ENCODE data around the gene NAPSA. TPM values are rescaled to one million over a fixed set of nuclear protein-coding genes. Genes with fewer than 3 reads are reported as not detected.

The NAPSA gene
- total RNA-seq, 1 donor from 2014 or later: not detected

- Histone ChIP-seq H2AFZ (ENCODE audit: low read depth, low read length) (no peak overlapping the region), H4K20me1 (ENCODE audit: insufficient read depth, low read length) (no peaks in the 10 kb centered on the region), H3K79me2 (ENCODE audit: insufficient read depth, low read length) (no peaks in the 10 kb centered on the region), H3K4me3 (ENCODE audit: insufficient read depth, low read depth, low read length) (no peak overlapping the region), H3K36me3 (ENCODE audit: insufficient read depth, low read length) (no peaks in the 10 kb centered on the region), H3K4me2 (ENCODE audit: low read length) (no peak overlapping the region), H3K4me1 (ENCODE audit: insufficient read depth, low read length) (no peaks in the 10 kb centered on the region), H3K27ac (ENCODE audit: low read depth, low read length) (no peak overlapping the region), H3K9me3 (ENCODE audit: insufficient read depth, low read depth, low read length) (no peaks in the 10 kb centered on the region), H3K9ac (ENCODE audit: low read length) (no peak overlapping the region), H3K27me3 (ENCODE audit: insufficient read depth, low read length) (no peaks in the 10 kb centered on the region)
- no peak overlapping the region for H3K27ac Mint-ChIP-seq (ENCODE audit: unreplicated experiment)
- peaks cover 2% of the 10 kb centered on the region for H3K27me3 Mint-ChIP-seq (ENCODE audit: low read depth, unreplicated experiment)
- no peak for FAIRE-seq
- peaks cover 22% of the 10 kb centered on the region for H3K9me3 Mint-ChIP-seq (ENCODE audit: unreplicated experiment)
- H3K4me3 Mint-ChIP-seq (ENCODE audit: unreplicated experiment): no peak overlapping the region
- no peaks in the 10 kb centered on the region for H3K4me1 Mint-ChIP-seq (ENCODE audit: low read depth, unreplicated experiment)
- no peaks in the 10 kb centered on the region for H3K36me3 Mint-ChIP-seq (ENCODE audit: low read depth, unreplicated experiment)
- TF ChIP-seq CTCF (IDR thresholded peaks at IDR 0.05; ENCODE audit: insufficient read depth, low read depth, low read length) (no peak), EZH2 (IDR thresholded peaks at IDR 0.05; ENCODE audit: insufficient read depth, low read length) (no peak)
- no peak for DNase-seq (ENCODE audit: low read depth)
Observed at GRCh38 chr19:50320596-50320995, 44.8 kb downstream of the NAPSA start.

GRCh38 chr19:50320051-50320450, 45.4 kb downstream of the NAPSA start:
- FAIRE-seq (no peak), DNase-seq (ENCODE audit: low read depth) (no peak)
- Mint-ChIP-seq H3K4me3 (ENCODE audit: unreplicated experiment) (no peak overlapping the region), H3K36me3 (ENCODE audit: low read depth, unreplicated experiment) (no peaks in the 10 kb centered on the region), H3K27ac (ENCODE audit: unreplicated experiment) (no peak overlapping the region), H3K4me1 (ENCODE audit: low read depth, unreplicated experiment) (no peaks in the 10 kb centered on the region), H3K27me3 (ENCODE audit: low read depth, unreplicated experiment) (peaks cover 2% of the 10 kb centered on the region), H3K9me3 (ENCODE audit: unreplicated experiment) (peaks cover 22% of the 10 kb centered on the region)
- Histone ChIP-seq H3K36me3 (ENCODE audit: insufficient read depth, low read length) (no peaks in the 10 kb centered on the region), H3K4me2 (ENCODE audit: low read length) (no peak overlapping the region), H3K9ac (ENCODE audit: low read length) (no peak overlapping the region), H3K79me2 (ENCODE audit: insufficient read depth, low read length) (no peaks in the 10 kb centered on the region), H2AFZ (ENCODE audit: low read depth, low read length) (no peak overlapping the region), H3K9me3 (ENCODE audit: insufficient read depth, low read depth, low read length) (no peaks in the 10 kb centered on the region), H3K27ac (ENCODE audit: low read depth, low read length) (no peak overlapping the region), H3K4me3 (ENCODE audit: insufficient read depth, low read depth, low read length) (no peak overlapping the region), H4K20me1 (ENCODE audit: insufficient read depth, low read length) (no peaks in the 10 kb centered on the region), H3K4me1 (ENCODE audit: insufficient read depth, low read length) (no peaks in the 10 kb centered on the region), H3K27me3 (ENCODE audit: insufficient read depth, low read length) (peaks cover under 1% of the 10 kb centered on the region)
- no peak for TF ChIP-seq EZH2 (IDR thresholded peaks at IDR 0.05; ENCODE audit: insufficient read depth, low read length)
- no peak for TF ChIP-seq CTCF (IDR thresholded peaks at IDR 0.05; ENCODE audit: insufficient read depth, low read depth, low read length)

GRCh38 chr19:50319156-50319555, 46.3 kb downstream of the NAPSA start:
- Mint-ChIP-seq H3K36me3 (ENCODE audit: low read depth, unreplicated experiment) (no peaks in the 10 kb centered on the region), H3K27ac (ENCODE audit: unreplicated experiment) (no peak overlapping the region)
- no peak for DNase-seq (ENCODE audit: low read depth)

More at GRCh38 chr19:50319156-50319555, 46.3 kb downstream of the NAPSA start:
- Histone ChIP-seq H3K4me3 (ENCODE audit: insufficient read depth, low read depth, low read length) (no peak overlapping the region), H2AFZ (ENCODE audit: low read depth, low read length) (no peak overlapping the region), H3K27me3 (ENCODE audit: insufficient read depth, low read length) (peaks cover 4% of the 10 kb centered on the region), H3K4me1 (ENCODE audit: insufficient read depth, low read length) (no peaks in the 10 kb centered on the region), H3K4me2 (ENCODE audit: low read length) (no peak overlapping the region), H3K9ac (ENCODE audit: low read length) (no peak overlapping the region), H3K36me3 (ENCODE audit: insufficient read depth, low read length) (no peaks in the 10 kb centered on the region), H3K9me3 (ENCODE audit: insufficient read depth, low read depth, low read length) (no peaks in the 10 kb centered on the region), H4K20me1 (ENCODE audit: insufficient read depth, low read length) (no peaks in the 10 kb centered on the region), H3K27ac (ENCODE audit: low read depth, low read length) (no peak overlapping the region), H3K79me2 (ENCODE audit: insufficient read depth, low read length) (no peaks in the 10 kb centered on the region)
- Mint-ChIP-seq H3K27me3 (ENCODE audit: low read depth, unreplicated experiment) (peaks cover 2% of the 10 kb centered on the region), H3K4me1 (ENCODE audit: low read depth, unreplicated experiment) (no peaks in the 10 kb centered on the region), H3K4me3 (ENCODE audit: unreplicated experiment) (no peak overlapping the region), H3K9me3 (ENCODE audit: unreplicated experiment) (peaks cover 17% of the 10 kb centered on the region)
- FAIRE-seq: no peak
- TF ChIP-seq EZH2 (IDR thresholded peaks at IDR 0.05; ENCODE audit: insufficient read depth, low read length) (no peak), CTCF (IDR thresholded peaks at IDR 0.05; ENCODE audit: insufficient read depth, low read depth, low read length) (no peak)

All from astrocyte (in vitro differentiated cells and primary cell).